ENCODE results near the gene TPD52L2. TPM values are rescaled to one million over a fixed set of nuclear protein-coding genes. Genes with fewer than 3 reads are reported as not detected.

The TPD52L2 gene
- polyA plus RNA-seq, 3 donors: 137 to 167 (median 144) TPM

- peaks cover 0 to 6% (median 0%) of the 10 kb centered on the region in 7 donors for H3K9me3 Mint-ChIP-seq
- DNase-seq: no peak
- peaks cover 27 to 34% (median 32%) of the 10 kb centered on the region in 3 donors for H3K27me3 Mint-ChIP-seq (ENCODE audit: low read depth in 3 of 3)
- TF ChIP-seq CTCF (IDR thresholded peaks at IDR 0.05): no peak
- Histone ChIP-seq H3K4me1 (ENCODE audit: control insufficient read depth in 1 of 2, insufficient read depth in 2 of 2, low read length in 2 of 2) (peaks cover 0 to 6% of the 10 kb centered on the region in 2 donors), H3K36me3 (replicated peaks in 1 of 2; ENCODE audit: control insufficient read depth in 1 of 2, insufficient read depth in 2 of 2, low read length in 2 of 2) (no peaks in the 10 kb centered on the region), H3K27ac (ENCODE audit: low read depth in 1 of 2, low read length in 2 of 2) (no peak overlapping the region), H3K27me3 (ENCODE audit: control insufficient read depth in 2 of 2, insufficient read depth in 2 of 2, low read length in 2 of 2) (peaks cover 0 to 10% of the 10 kb centered on the region in 2 donors), H3K9ac (ENCODE audit: insufficient read depth, low read length, poor library complexity, severe bottlenecking) (no peak overlapping the region), H3K4me2 (replicated peaks; ENCODE audit: extremely low read depth, low read length, poor library complexity, severe bottlenecking) (no peak overlapping the region), H4K20me1 (ENCODE audit: insufficient read depth, low read length) (no peaks in the 10 kb centered on the region), H3K9me3 (replicated peaks in 1 of 2; ENCODE audit: control insufficient read depth in 1 of 2, insufficient read depth in 1 of 2, low read length in 2 of 2) (peaks cover 0 to 2% of the 10 kb centered on the region in 2 donors), H2AFZ (ENCODE audit: insufficient read depth, low read depth, low read length, poor library complexity, severe bottlenecking) (no peak overlapping the region), H3K4me3 (replicated peaks in 1 of 3; ENCODE audit: low read depth in 2 of 3, low read length in 3 of 3) (no peak overlapping the region), H3K79me2 (ENCODE audit: insufficient read depth, low read length) (no peaks in the 10 kb centered on the region)
- intact Hi-C loops (cut with micrococcal nuclease): no loop called here
- peak overlapping the region in 1 of 2 donors; percentile 14 for H3K4me3 Mint-ChIP-seq
- 68% methylated on average over 15 of the region's 15 CpGs for WGBS (ENCODE audit: insufficient coverage)
- no peaks in the 10 kb centered on the region for H3K36me3 Mint-ChIP-seq
- no peak overlapping the region for H3K27ac Mint-ChIP-seq
- H3K4me1 Mint-ChIP-seq: peaks cover 7% of the 10 kb centered on the region
Measured at GRCh38 chr20:63822276-63822696, 42.8 kb upstream of the TPD52L2 start.

- intact Hi-C loops (cut with micrococcal nuclease): no loop called here
- peaks cover 36 to 44% (median 40%) of the 10 kb centered on the region in 3 donors for H3K27me3 Mint-ChIP-seq (ENCODE audit: low read depth in 3 of 3)
- peaks cover 0 to 9% (median 0%) of the 10 kb centered on the region in 7 donors for H3K9me3 Mint-ChIP-seq
- no peak overlapping the region for H3K4me3 Mint-ChIP-seq
- Histone ChIP-seq H3K4me1 (ENCODE audit: control insufficient read depth in 1 of 2, insufficient read depth in 2 of 2, low read length in 2 of 2) (peaks cover 0 to 6% of the 10 kb centered on the region in 2 donors), H3K36me3 (replicated peaks in 1 of 2; ENCODE audit: control insufficient read depth in 1 of 2, insufficient read depth in 2 of 2, low read length in 2 of 2) (no peaks in the 10 kb centered on the region), H3K4me2 (replicated peaks; ENCODE audit: extremely low read depth, low read length, poor library complexity, severe bottlenecking) (no peak overlapping the region), H3K4me3 (replicated peaks in 1 of 3; ENCODE audit: low read depth in 2 of 3, low read length in 3 of 3) (no peak overlapping the region), H3K9ac (ENCODE audit: insufficient read depth, low read length, poor library complexity, severe bottlenecking) (no peak overlapping the region), H3K79me2 (ENCODE audit: insufficient read depth, low read length) (no peaks in the 10 kb centered on the region), H3K9me3 (replicated peaks in 1 of 2; ENCODE audit: control insufficient read depth in 1 of 2, insufficient read depth in 1 of 2, low read length in 2 of 2) (peaks cover 2 to 4% of the 10 kb centered on the region in 2 donors), H3K27me3 (ENCODE audit: control insufficient read depth in 2 of 2, insufficient read depth in 2 of 2, low read length in 2 of 2) (peaks cover 6 to 22% of the 10 kb centered on the region in 2 donors), H4K20me1 (ENCODE audit: insufficient read depth, low read length) (peaks cover 5% of the 10 kb centered on the region), H3K27ac (ENCODE audit: low read depth in 1 of 2, low read length in 2 of 2) (no peak overlapping the region), H2AFZ (ENCODE audit: insufficient read depth, low read depth, low read length, poor library complexity, severe bottlenecking) (no peak overlapping the region)
- WGBS (ENCODE audit: insufficient coverage): 85% methylated on average over 6 of the region's 12 CpGs
- H3K4me1 Mint-ChIP-seq: peaks cover 7% of the 10 kb centered on the region
- peak overlapping the region in 1 of 7 donors; percentile 59 for H3K27ac Mint-ChIP-seq
- H3K36me3 Mint-ChIP-seq: no peaks in the 10 kb centered on the region
- DNase-seq: no peak
- no peak for TF ChIP-seq CTCF (IDR thresholded peaks at IDR 0.05)
Measured at GRCh38 chr20:63823691-63824311, 41.3 kb upstream of the TPD52L2 start.
